Endothelial cell (in vitro differentiated cells): ENCODE data around the gene MRPL16. TPM values are rescaled to one million over a fixed set of nuclear protein-coding genes. Genes with fewer than 3 reads are reported as not detected.
"Not testable (repeated sequence)": the region's sequence is repeated elsewhere in the genome, so short reads cannot be mapped to it uniquely, and the experiment has no call there.

Source experiments
- DNase-seq: peaks from one replicate; pipeline ENCODE4 v3.0.0; 2021; ENCODE audit warnings: low spot score
- H3K27ac Mint-ChIP-seq: one replicate; pipeline ENCODE4 v1.8.0; 2021; ENCODE audit warnings: mixed read lengths, inconsistent platforms; ENCODE audit not compliant: unreplicated experiment
- H3K27me3 Mint-ChIP-seq: one replicate; pipeline ENCODE4 v1.8.0; 2021; ENCODE audit warnings: mild to moderate bottlenecking, moderate library complexity, mixed read lengths, inconsistent platforms; ENCODE audit not compliant: unreplicated experiment
- H3K36me3 Mint-ChIP-seq: one replicate; pipeline ENCODE4 v1.8.0; 2021; ENCODE audit warnings: mild to moderate bottlenecking, low read depth, mixed read lengths, inconsistent platforms; ENCODE audit not compliant: unreplicated experiment
- H3K4me1 Mint-ChIP-seq: one replicate; pipeline ENCODE4 v1.8.0; 2021; ENCODE audit warnings: mild to moderate bottlenecking, mixed read lengths, inconsistent platforms; ENCODE audit not compliant: unreplicated experiment
- H3K4me3 Mint-ChIP-seq: one replicate; pipeline ENCODE4 v1.8.0; 2021; ENCODE audit warnings: mild to moderate bottlenecking, mixed read lengths, inconsistent platforms; ENCODE audit not compliant: unreplicated experiment
- H3K9me3 Mint-ChIP-seq: one replicate; pipeline ENCODE4 v1.8.0; 2021; ENCODE audit warnings: mixed read lengths, inconsistent platforms; ENCODE audit not compliant: unreplicated experiment
- total RNA-seq: library from RNA; stranded (reverse); fragmentation: NEBNext Ultra II Directional; extraction: Animal tissue kit (Norgen Biotek cat#: 25700); gene quantifications from one replicate; pipeline ENCODE4 v1.2.1, GENCODE V29; 2021; ENCODE audit not compliant: unreplicated experiment
- TF ChIP-seq, protein P1 (sequence below): fragments of 200-600 bp; sonication (generic); IDR thresholded peaks from one replicate; pipeline ENCODE4 v1.5.0; 2021; ENCODE audit warnings: antibody characterized with exemption; ENCODE audit not compliant: unreplicated experiment

Gene MRPL16
- total RNA-seq, 1 donor from 2014 or later = 47.2 TPM

DNA sequence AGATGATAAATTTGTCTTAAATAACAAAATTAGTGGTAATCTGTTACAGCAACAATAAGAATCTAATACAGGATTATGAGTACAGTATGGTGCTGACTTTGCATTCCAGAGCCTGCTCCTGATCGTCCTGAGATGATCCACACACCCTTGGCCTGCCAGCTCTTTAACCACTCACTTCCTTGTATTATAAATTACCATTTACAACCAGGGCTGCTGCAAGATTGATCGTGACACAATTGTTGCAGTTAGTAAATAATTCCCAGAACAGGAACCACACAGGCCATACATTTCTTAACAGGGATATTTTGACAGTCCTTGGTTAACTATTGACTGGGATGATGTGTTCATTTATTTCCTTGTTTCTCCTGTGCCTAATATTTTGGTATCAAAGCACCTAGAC lies 38.6 kb upstream of the MRPL16 start:
- Mint-ChIP-seq H3K27ac (no peak overlapping the region), H3K4me3 (no peak overlapping the region), H3K4me1 (no peaks in the 10 kb centered on the region), H3K27me3 (peaks cover 1% of the 10 kb centered on the region), H3K9me3 (no peaks in the 10 kb centered on the region), H3K36me3 (no peaks in the 10 kb centered on the region)
- no peak for DNase-seq
- TF ChIP-seq, protein P1, sequence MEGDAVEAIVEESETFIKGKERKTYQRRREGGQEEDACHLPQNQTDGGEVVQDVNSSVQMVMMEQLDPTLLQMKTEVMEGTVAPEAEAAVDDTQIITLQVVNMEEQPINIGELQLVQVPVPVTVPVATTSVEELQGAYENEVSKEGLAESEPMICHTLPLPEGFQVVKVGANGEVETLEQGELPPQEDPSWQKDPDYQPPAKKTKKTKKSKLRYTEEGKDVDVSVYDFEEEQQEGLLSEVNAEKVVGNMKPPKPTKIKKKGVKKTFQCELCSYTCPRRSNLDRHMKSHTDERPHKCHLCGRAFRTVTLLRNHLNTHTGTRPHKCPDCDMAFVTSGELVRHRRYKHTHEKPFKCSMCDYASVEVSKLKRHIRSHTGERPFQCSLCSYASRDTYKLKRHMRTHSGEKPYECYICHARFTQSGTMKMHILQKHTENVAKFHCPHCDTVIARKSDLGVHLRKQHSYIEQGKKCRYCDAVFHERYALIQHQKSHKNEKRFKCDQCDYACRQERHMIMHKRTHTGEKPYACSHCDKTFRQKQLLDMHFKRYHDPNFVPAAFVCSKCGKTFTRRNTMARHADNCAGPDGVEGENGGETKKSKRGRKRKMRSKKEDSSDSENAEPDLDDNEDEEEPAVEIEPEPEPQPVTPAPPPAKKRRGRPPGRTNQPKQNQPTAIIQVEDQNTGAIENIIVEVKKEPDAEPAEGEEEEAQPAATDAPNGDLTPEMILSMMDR = no peak

GRCh38 chr11:59848439-59848838 lies 37.9 kb upstream of the MRPL16 start:
- not testable (repeated sequence) for H3K36me3 Mint-ChIP-seq, H3K4me1 Mint-ChIP-seq, DNase-seq, H3K27ac Mint-ChIP-seq, H3K4me3 Mint-ChIP-seq, H3K27me3 Mint-ChIP-seq, H3K9me3 Mint-ChIP-seq

DNA sequence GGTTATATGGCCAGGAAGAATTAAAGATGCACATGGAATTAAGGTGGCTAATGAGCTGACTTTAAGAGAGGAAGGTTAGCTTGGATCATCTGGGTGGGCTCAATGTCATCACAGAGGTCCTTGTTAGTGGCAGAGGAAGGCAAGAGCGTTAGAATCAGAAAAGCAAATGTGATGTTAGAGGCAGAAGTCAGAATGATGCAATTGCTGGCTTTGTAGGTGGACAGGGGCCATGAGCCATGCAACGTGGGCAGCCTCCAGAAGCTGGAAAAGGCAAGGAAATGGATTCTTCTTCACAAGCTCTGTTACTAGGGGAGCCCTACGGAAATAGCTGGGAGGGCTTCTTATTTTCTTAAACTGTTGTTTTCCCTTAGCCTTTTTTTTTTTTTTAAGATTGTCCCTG lies 37.0 kb upstream of the MRPL16 start:
- Mint-ChIP-seq H3K27me3 (peaks cover 1% of the 10 kb centered on the region), H3K9me3 (no peaks in the 10 kb centered on the region), H3K36me3 (no peaks in the 10 kb centered on the region), H3K4me1 (no peaks in the 10 kb centered on the region), H3K4me3 (no peak overlapping the region), H3K27ac (no peak overlapping the region)
- TF ChIP-seq, protein P1 = no peak
- no peak for DNase-seq

- H3K27ac Mint-ChIP-seq = no peak overlapping the region
- no peaks in the 10 kb centered on the region for H3K9me3 Mint-ChIP-seq
- TF ChIP-seq, protein P1 = no peak
Measured at GRCh38 chr11:59846556-59846955, 36.0 kb upstream of the MRPL16 start.

GRCh38 chr11:59845399-59845798 lies 34.8 kb upstream of the MRPL16 start, which contains the start of gene CBLIF:
CBLIF (minus strand) TSS chr11:59845499; CDS start chr11:59845453, 46 bp downstream.
- Mint-ChIP-seq H3K27me3 (peaks cover 1% of the 10 kb centered on the region), H3K27ac (no peak within 1 kb of the TSS), H3K9me3 (no peaks in the 10 kb centered on the region), H3K4me1 (no peaks in the 10 kb centered on the region), H3K4me3 (no peak within 1 kb of the TSS), H3K36me3 (no peaks in the 10 kb centered on the region)
- DNase-seq = no peak
- TF ChIP-seq, protein P1 = no peak

More at GRCh38 chr11:59846556-59846955, 36.0 kb upstream of the MRPL16 start:
- Mint-ChIP-seq H3K4me3 (no peak overlapping the region), H3K4me1 (no peaks in the 10 kb centered on the region), H3K27me3 (peaks cover 1% of the 10 kb centered on the region), H3K36me3 (no peaks in the 10 kb centered on the region)
- DNase-seq = no peak
